Activated gamma-delta T cell treated with anti-CD3 and anti-CD28 coated beads, Interleukin-2, amount 50 U/mL, for 16 hours (primary cell): Measurements from ENCODE around the gene MUC22.
"Not testable (repeated sequence)": the region's sequence is repeated elsewhere in the genome, so short reads cannot be mapped to it uniquely, and the experiment has no call there.

Experiments
- DNase-seq: peaks from one replicate; pipeline ENCODE4 v3.0.0-alpha.2; 2020; ENCODE audit warnings: low read depth

Gene MUC22

GRCh38 chr6:31038559-31038958 is 28.3 kb downstream of the MUC22 start:
- DNase-seq = no peak

- no peak for DNase-seq
Observed at GRCh38 chr6:31040801-31041200, 30.5 kb downstream of the MUC22 start.

GRCh38 chr6:31041372-31041974 is 31.2 kb downstream of the MUC22 start:
- no peak for DNase-seq

GRCh38 chr6:31042806-31043205 is 32.5 kb downstream of the MUC22 start:
- DNase-seq = peak; percentile 3

GRCh38 chr6:31048099-31048498 is 37.8 kb downstream of the MUC22 start:
- no peak for DNase-seq

GRCh38 chr6:31049518-31049917 is 39.2 kb downstream of the MUC22 start:
- DNase-seq = no peak

GRCh38 chr6:31053187-31053586 is 42.9 kb downstream of the MUC22 start:
- not testable (repeated sequence) for DNase-seq

GRCh38 chr6:31053873-31054272 is 43.6 kb downstream of the MUC22 start:
- no peak for DNase-seq

GRCh38 chr6:31055441-31055840 is 45.2 kb downstream of the MUC22 start:
- DNase-seq = no peak

GRCh38 chr6:31057426-31058003 is 47.2 kb downstream of the MUC22 start:
- DNase-seq = no peak

- no peak for DNase-seq
Observed at GRCh38 chr6:31058128-31058894, 48.0 kb downstream of the MUC22 start.

GRCh38 chr6:31060145-31060544 is 49.9 kb downstream of the MUC22 start:
- DNase-seq = no peak

- no peak for DNase-seq
Observed at GRCh38 chr6:31063906-31064435, 53.7 kb downstream of the MUC22 start.

GRCh38 chr6:31065556-31065955 is 55.3 kb downstream of the MUC22 start:
- no peak for DNase-seq

GRCh38 chr6:31067028-31067427 is 56.8 kb downstream of the MUC22 start:
- DNase-seq = not testable (repeated sequence)

- DNase-seq = not testable (repeated sequence)
Observed at GRCh38 chr6:31067891-31068668, 57.8 kb downstream of the MUC22 start.

- peak; percentile 49 for DNase-seq
Observed at GRCh38 chr6:31068669-31069340, 58.5 kb downstream of the MUC22 start.

GRCh38 chr6:31070711-31071197 is 60.5 kb downstream of the MUC22 start:
- DNase-seq = no peak

GRCh38 chr6:31074401-31074800 is 64.1 kb downstream of the MUC22 start:
- no peak for DNase-seq

- no peak for DNase-seq
Observed at GRCh38 chr6:31075528-31075927, 65.3 kb downstream of the MUC22 start.

- no peak for DNase-seq
Observed at GRCh38 chr6:31076611-31077010, 66.3 kb downstream of the MUC22 start.
